Stimulated activated CD8-positive, alpha-beta memory T cell treated with anti-CD3 and anti-CD28 coated beads, Interleukin-15, amount 100 ng/mL, for 4 hours (primary cell): ENCODE data around the gene ID2.

ENCODE experiments used
- DNase-seq, 2 donors: peaks; one replicate each; pipeline ENCODE4 v3.0.0-alpha.2; 2020; ENCODE audit warnings: low read depth in 2 of 2

Gene ID2

DNA sequence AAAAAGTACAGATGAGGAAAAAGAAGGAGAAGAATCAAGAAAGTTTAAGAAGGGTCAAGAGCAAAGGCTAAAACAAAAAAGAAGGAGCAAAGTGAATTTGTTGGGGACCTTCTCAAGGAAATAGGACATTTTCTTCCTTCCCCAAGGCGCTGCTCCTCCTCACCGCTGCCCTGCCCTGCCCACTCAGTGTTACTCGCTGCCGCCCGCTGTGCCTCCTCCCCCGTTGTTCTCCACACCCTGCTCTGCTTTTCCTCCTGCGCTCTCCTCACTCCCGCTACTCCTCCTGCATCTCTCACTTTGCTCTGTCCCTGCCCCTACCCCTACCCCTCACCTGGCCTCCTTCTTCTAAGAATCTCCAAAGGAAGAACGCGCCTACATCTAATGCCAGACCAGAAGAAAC, 50.7 kb downstream of the ID2 start:
- DNase-seq, result no peak
